GM18526 (cell line): ENCODE results near the gene LGI1.

Experiments
- POLR2A ChIP-seq: IDR thresholded peaks from 3 replicates; pipeline ENCODE4 v1.6.1; 2011; ENCODE audit not compliant: insufficient read length; ENCODE audit errors: extremely low read depth

LGI1 gene

GRCh38 chr10:93815304-93816096 lies 57.8 kb downstream of the LGI1 start:
- no peak for TF ChIP-seq POLR2A

GRCh38 chr10:93816123-93816747 lies 58.5 kb downstream of the LGI1 start:
- no peak for TF ChIP-seq POLR2A

GRCh38 chr10:93818086-93818485 lies 60.4 kb downstream of the LGI1 start:
- TF ChIP-seq POLR2A: no peak

GRCh38 chr10:93819520-93819919 lies 61.8 kb downstream of the LGI1 start:
- no peak for TF ChIP-seq POLR2A

- TF ChIP-seq POLR2A: no peak
These were observed 62.7 kb downstream of the LGI1 start for GRCh38 chr10:93820434-93820833.

- no peak for TF ChIP-seq POLR2A
These were observed 63.5 kb downstream of the LGI1 start for GRCh38 chr10:93821051-93821772.

- no peak for TF ChIP-seq POLR2A
These were observed 68.6 kb downstream of the LGI1 start for GRCh38 chr10:93826355-93826754.

- no peak for TF ChIP-seq POLR2A
These were observed 69.5 kb downstream of the LGI1 start for GRCh38 chr10:93827056-93827804.

- TF ChIP-seq POLR2A: no peak
These were observed 78.0 kb downstream of the LGI1 start for GRCh38 chr10:93835770-93836169.

- TF ChIP-seq POLR2A: no peak
These were observed 80.1 kb downstream of the LGI1 start for GRCh38 chr10:93837822-93838221.

GRCh38 chr10:93838278-93838677 lies 80.5 kb downstream of the LGI1 start:
- no peak for TF ChIP-seq POLR2A

- TF ChIP-seq POLR2A: no peak
These were observed 84.2 kb downstream of the LGI1 start for GRCh38 chr10:93841961-93842360.

- no peak for TF ChIP-seq POLR2A
These were observed 87.4 kb downstream of the LGI1 start for GRCh38 chr10:93844979-93845626.
